ENCODE data around the gene CDH26.

The CDH26 gene

GRCh38 chr20:59987135-59987534, 28.9 kb downstream of the CDH26 start:
- DNase-seq = no peak

- DNase-seq = no peak
These were observed 29.9 kb downstream of the CDH26 start for GRCh38 chr20:59988141-59988540.

GRCh38 chr20:59992526-59993084, 34.4 kb downstream of the CDH26 start:
- peak; percentile 20 for DNase-seq

- DNase-seq = no peak
These were observed 35.7 kb downstream of the CDH26 start for GRCh38 chr20:59993736-59994430.

GRCh38 chr20:59994697-59995122, 36.5 kb downstream of the CDH26 start:
- DNase-seq = no peak

GRCh38 chr20:59996108-59996507, 37.9 kb downstream of the CDH26 start:
- no peak for DNase-seq

- no peak for DNase-seq
These were observed 39.7 kb downstream of the CDH26 start for GRCh38 chr20:59997896-59998295.

GRCh38 chr20:59999502-59999901, 41.3 kb downstream of the CDH26 start:
- no peak for DNase-seq

GRCh38 chr20:60000271-60001042, 42.2 kb downstream of the CDH26 start:
- no peak for DNase-seq

GRCh38 chr20:60001108-60001507, 42.9 kb downstream of the CDH26 start:
- no peak for DNase-seq

- no peak for DNase-seq
These were observed 45.6 kb downstream of the CDH26 start for GRCh38 chr20:60003776-60004175.

GRCh38 chr20:60006261-60006660, 48.0 kb downstream of the CDH26 start:
- DNase-seq = no peak

GRCh38 chr20:60007464-60007863, 49.2 kb downstream of the CDH26 start:
- DNase-seq = no peak

GRCh38 chr20:60008130-60008808, 50.0 kb downstream of the CDH26 start:
- DNase-seq = no peak

GRCh38 chr20:60009318-60009717, 51.1 kb downstream of the CDH26 start:
- no peak for DNase-seq

- DNase-seq = peak; percentile 8
These were observed 51.8 kb downstream of the CDH26 start for GRCh38 chr20:60009826-60010616.

GRCh38 chr20:60010689-60011458, 52.7 kb downstream of the CDH26 start:
- no peak for DNase-seq

GRCh38 chr20:60011512-60012507, 53.6 kb downstream of the CDH26 start:
- no peak for DNase-seq

- no peak for DNase-seq
These were observed 55.3 kb downstream of the CDH26 start for GRCh38 chr20:60013296-60014139.

- DNase-seq = no peak
These were observed 58.2 kb downstream of the CDH26 start for GRCh38 chr20:60016406-60016805.
